Measurements from ENCODE around the gene TTBK1.
A peak's percentile ranks its signal among the peaks of the same experiment; 100 is the strongest.

TTBK1 gene

GRCh38 chr6:43242908-43243663 lies at the start of gene TTBK1:
TTBK1 (plus strand) TSS chr6:43243481; CDS start chr6:43246661, 3,180 bp downstream.
- DNase-seq (ENCODE audit: low spot score): peak; percentile 64

GRCh38 chr6:43193929-43194328 lies 49.4 kb upstream of the TTBK1 start:
- peak; percentile 22 for DNase-seq (ENCODE audit: low spot score)

- DNase-seq (ENCODE audit: low spot score): peak; percentile 19
These were observed 46.9 kb upstream of the TTBK1 start for GRCh38 chr6:43196337-43196736.

GRCh38 chr6:43199912-43200311 lies 43.4 kb upstream of the TTBK1 start:
- DNase-seq (ENCODE audit: low spot score): peak; percentile 18

- no peak for DNase-seq (ENCODE audit: low spot score)
These were observed 42.7 kb upstream of the TTBK1 start for GRCh38 chr6:43200541-43200940.

- DNase-seq (ENCODE audit: low spot score): no peak
These were observed 40.8 kb upstream of the TTBK1 start for GRCh38 chr6:43202451-43202850.

GRCh38 chr6:43203029-43203717 lies 40.1 kb upstream of the TTBK1 start:
- no peak for DNase-seq (ENCODE audit: low spot score)

- DNase-seq (ENCODE audit: low spot score): no peak
These were observed 39.6 kb upstream of the TTBK1 start for GRCh38 chr6:43203718-43204095.

- no peak for DNase-seq (ENCODE audit: low spot score)
These were observed 38.8 kb upstream of the TTBK1 start for GRCh38 chr6:43204271-43205105.

GRCh38 chr6:43205849-43206248 lies 37.4 kb upstream of the TTBK1 start:
- DNase-seq (ENCODE audit: low spot score): no peak

GRCh38 chr6:43207286-43207685 lies 36.0 kb upstream of the TTBK1 start:
- DNase-seq (ENCODE audit: low spot score): no peak

GRCh38 chr6:43211955-43212354 lies 31.3 kb upstream of the TTBK1 start:
- DNase-seq (ENCODE audit: low spot score): no peak

GRCh38 chr6:43213431-43213830 lies 29.9 kb upstream of the TTBK1 start:
- DNase-seq (ENCODE audit: low spot score): no peak

- no peak for DNase-seq (ENCODE audit: low spot score)
These were observed 28.2 kb upstream of the TTBK1 start for GRCh38 chr6:43215066-43215465.

GRCh38 chr6:43216200-43216599 lies 27.1 kb upstream of the TTBK1 start:
- DNase-seq (ENCODE audit: low spot score): no peak

GRCh38 chr6:43217351-43217750 lies 25.9 kb upstream of the TTBK1 start:
- DNase-seq (ENCODE audit: low spot score): no peak

- no peak for DNase-seq (ENCODE audit: low spot score)
These were observed 24.2 kb upstream of the TTBK1 start for GRCh38 chr6:43219119-43219518.

- DNase-seq (ENCODE audit: low spot score): no peak
These were observed 23.5 kb upstream of the TTBK1 start for GRCh38 chr6:43219814-43220213.

GRCh38 chr6:43220439-43220951 lies 22.8 kb upstream of the TTBK1 start:
- DNase-seq (ENCODE audit: low spot score): no peak

- DNase-seq (ENCODE audit: low spot score): no peak
These were observed 22.0 kb upstream of the TTBK1 start for GRCh38 chr6:43221046-43221972.

- DNase-seq (ENCODE audit: low spot score): no peak
These were observed 20.7 kb upstream of the TTBK1 start for GRCh38 chr6:43222418-43223059.

Data from ecto neural progenitor cell (in vitro differentiated cells).